Kidney epithelial cell (primary cell): ENCODE data around the gene CLIC3. TPM values are rescaled to one million over a fixed set of nuclear protein-coding genes. Genes with fewer than 3 reads are reported as not detected.

Source experiments
- DNase-seq: peaks from one replicate; pipeline ENCODE4 v3.0.0-alpha.2; 2010; ENCODE audit warnings: low read depth
- H3K27me3 ChIP-seq: 2 replicates; pipeline ENCODE4 v1.6.0; 2011; ENCODE audit warnings: low read length; ENCODE audit not compliant: control insufficient read depth, insufficient read depth
- H3K36me3 ChIP-seq: 2 replicates; pipeline ENCODE4 v1.5.1; 2011; ENCODE audit warnings: low read length; ENCODE audit not compliant: control insufficient read depth, insufficient read depth
- H3K4me3 ChIP-seq: 2 replicates; pipeline ENCODE4 v1.5.1; 2011; ENCODE audit warnings: low read depth, mild to moderate bottlenecking, control low read depth, low read length
- CTCF ChIP-seq: IDR thresholded peaks from 2 replicates; pipeline ENCODE4 v1.5.1; 2011; ENCODE audit warnings: mild to moderate bottlenecking, moderate library complexity, low read length, control low read depth, inconsistent platforms; ENCODE audit not compliant: insufficient read depth, poor library complexity, severe bottlenecking
- total RNA-seq: library from RNA; depleted of rRNA; stranded (reverse); fragments of >200 nt; gene quantifications from 2 replicates; pipeline ENCODE4 v1.2.3, GENCODE V29; 2015

CLIC3 gene
- 0.75 TPM in 1 of 2 replicates, not detected in the other for total RNA-seq

DNA sequence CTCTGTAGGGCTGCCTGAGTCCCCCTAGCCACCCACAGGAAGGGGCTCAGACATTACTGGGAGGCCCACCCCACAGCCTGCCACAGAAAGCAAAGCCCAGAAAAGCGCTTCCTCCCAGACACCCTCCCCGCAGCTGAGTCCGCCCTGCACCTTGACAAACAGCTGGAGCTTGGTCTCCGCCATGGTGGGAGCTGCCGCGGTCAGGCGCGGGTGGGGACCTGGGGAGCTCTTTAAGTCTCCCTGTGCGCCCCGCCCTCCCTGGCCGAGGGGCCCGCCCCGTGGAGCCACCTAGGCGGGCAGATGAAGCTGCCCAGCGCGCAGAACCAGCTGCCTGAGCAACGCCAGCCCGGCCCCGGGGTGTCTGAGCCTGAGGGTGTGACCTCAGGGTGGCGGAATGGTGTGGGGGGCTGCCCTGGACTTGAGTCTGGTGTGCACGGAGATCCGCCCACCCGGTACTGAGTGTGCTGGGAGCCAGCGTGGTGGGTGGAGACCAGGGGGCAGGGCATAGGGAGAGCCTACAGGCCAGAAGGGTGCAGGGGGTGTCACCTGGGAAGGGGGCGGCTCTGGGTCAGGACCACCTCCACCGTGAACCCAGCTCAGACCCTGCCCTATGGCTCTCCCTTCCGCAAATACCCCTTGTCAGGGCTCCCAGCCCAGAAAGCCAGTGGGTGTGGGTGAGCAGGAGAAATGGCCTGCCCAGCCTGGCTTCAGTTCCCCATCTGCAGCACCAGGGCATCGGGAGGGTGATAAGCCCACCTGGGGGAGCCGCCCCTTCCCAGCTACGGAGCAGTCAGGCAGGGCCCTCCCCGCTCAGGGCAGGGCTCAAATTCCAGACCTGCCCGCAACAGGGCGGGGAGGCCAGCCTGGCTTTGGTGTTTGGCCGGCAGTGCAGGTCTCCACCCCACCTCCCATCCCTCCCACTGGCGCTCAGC, at the start of gene CLIC3:
TSS of gene CLIC3 (minus strand) at position 208 of the 932 bp plus-strand sequence. CDS start at position 183, 25 bp downstream.
- H3K4me3 ChIP-seq, result no peak within 1 kb of the TSS
- no peak for TF ChIP-seq CTCF
- DNase-seq, result no peak
- H3K36me3 ChIP-seq, result no peaks in the 10 kb centered on the region
- H3K27me3 ChIP-seq, result no peaks in the 10 kb centered on the region

- TF ChIP-seq CTCF, result no peak
- Histone ChIP-seq H3K36me3 (no peaks in the 10 kb centered on the region), H3K4me3 (peak overlapping the region; percentile 52), H3K27me3 (peaks cover 35% of the 10 kb centered on the region)
- no peak for DNase-seq
Observed at GRCh38 chr9:137045294-137046087, 49.1 kb upstream of the CLIC3 start.

GRCh38 chr9:137044502-137045177, 48.3 kb upstream of the CLIC3 start:
- Histone ChIP-seq H3K27me3 (peaks cover 27% of the 10 kb centered on the region), H3K4me3 (peak overlapping the region; percentile 52), H3K36me3 (no peaks in the 10 kb centered on the region)
- no peak for TF ChIP-seq CTCF
- DNase-seq, result no peak

- no peak for TF ChIP-seq CTCF
- Histone ChIP-seq H3K27me3 (peaks cover 21% of the 10 kb centered on the region), H3K36me3 (no peaks in the 10 kb centered on the region), H3K4me3 (peak overlapping the region; percentile 14)
- DNase-seq, result no peak
Observed at GRCh38 chr9:137044037-137044436, 47.7 kb upstream of the CLIC3 start.

DNA sequence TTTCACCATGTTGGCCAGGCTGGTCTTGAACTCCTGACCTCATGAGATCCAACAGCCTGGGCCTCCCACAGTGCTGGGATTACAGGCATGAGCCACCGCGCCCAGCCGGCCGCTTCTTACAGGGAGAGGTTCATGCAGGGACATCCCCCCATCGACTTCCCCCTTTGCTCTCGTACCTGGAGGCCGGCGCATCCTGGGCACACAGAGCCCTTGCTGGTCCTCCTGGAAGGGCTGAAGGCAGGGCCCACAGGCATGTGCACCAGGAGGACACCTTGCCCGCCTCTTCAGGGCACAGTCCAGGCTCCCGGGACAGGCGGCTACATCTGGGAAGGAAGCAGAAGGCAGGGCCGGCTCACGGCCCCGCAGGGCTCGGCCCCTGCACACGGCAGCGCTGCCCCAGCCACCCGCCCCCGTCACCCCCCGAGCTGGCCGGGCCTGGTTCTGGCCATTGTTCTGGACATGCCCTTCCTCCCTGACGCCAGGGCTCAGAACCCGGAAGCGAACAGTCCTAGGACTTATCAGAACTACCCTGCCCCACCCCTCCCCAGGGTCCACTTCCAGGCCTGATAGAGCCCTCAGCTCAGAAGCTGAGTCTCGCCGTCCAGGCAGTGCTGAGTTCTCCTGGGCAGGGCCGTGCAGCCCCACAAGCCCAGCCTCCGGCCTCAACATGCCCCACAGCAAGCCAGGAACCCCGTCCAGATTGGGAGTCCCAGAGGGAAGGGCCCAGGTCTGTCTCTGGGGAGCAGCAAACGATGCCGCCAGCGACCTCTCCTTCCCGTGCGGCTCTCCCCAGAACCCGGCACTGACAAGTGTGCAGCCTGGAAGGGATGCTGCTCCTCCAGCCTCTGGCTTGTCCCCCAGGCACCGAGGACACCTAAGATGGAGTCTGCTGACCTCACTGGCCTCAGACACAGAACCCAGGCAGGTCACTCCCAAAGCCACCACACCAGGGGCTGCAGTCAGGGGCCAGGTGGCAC, 46.7 kb upstream of the CLIC3 start:
- DNase-seq, result no peak
- no peak overlapping the region for H3K4me3 ChIP-seq
- peaks cover 12% of the 10 kb centered on the region for H3K27me3 ChIP-seq
- TF ChIP-seq CTCF, result no peak
- no peaks in the 10 kb centered on the region for H3K36me3 ChIP-seq
